ENCODE results near the gene CDC20B.

Gene CDC20B

GRCh38 chr5:55063899-55064298, 109.1 kb downstream of the CDC20B start:
- no peak overlapping the region for H3K4me3 ChIP-seq (ENCODE audit: low read length)
- peak; percentile 16 for DNase-seq (ENCODE audit: low read depth)
- no peak for TF ChIP-seq CTCF (conservative IDR thresholded peaks at IDR 0.05; ENCODE audit: low read length)

GRCh38 chr5:55063220-55063863, 109.6 kb downstream of the CDC20B start:
- DNase-seq (ENCODE audit: low read depth) = peak; percentile 12

More at GRCh38 chr5:55063220-55063863, 109.6 kb downstream of the CDC20B start:
- H3K4me3 ChIP-seq (ENCODE audit: low read length) = no peak overlapping the region
- no peak for TF ChIP-seq CTCF (conservative IDR thresholded peaks at IDR 0.05; ENCODE audit: low read length)

Data from AG10803 (cell line).